Measurements from ENCODE around the gene GNG7.
"Not testable (repeated sequence)": the region's sequence is repeated elsewhere in the genome, so short reads cannot be mapped to it uniquely, and the experiment has no call there.

GNG7 gene

GRCh38 chr19:2685204-2685704 is 17.2 kb downstream of the GNG7 start:
- ChIA-PET POLR2A (no interaction called here), CTCF (no interaction called here)
- DNase-seq (ENCODE audit: extremely low spot score): no peak
- TF ChIP-seq SUZ12 (IDR thresholded peaks at IDR 0.05) (no peak), HDGF (IDR thresholded peaks at IDR 0.05; ENCODE audit: borderline replicate concordance) (no peak), TARDBP (IDR thresholded peaks at IDR 0.05) (no peak), NFRKB (IDR thresholded peaks at IDR 0.05) (no peak)

- no peak for DNase-seq (ENCODE audit: extremely low spot score)
- POLR2A ChIA-PET: no interaction called here
- TF ChIP-seq ELF4 (IDR thresholded peaks at IDR 0.05): no peak
- no peak for TF ChIP-seq TARDBP (IDR thresholded peaks at IDR 0.05)
- TF ChIP-seq CTBP1 (IDR thresholded peaks at IDR 0.05; ENCODE audit: borderline replicate concordance): no peak
- TF ChIP-seq ARNT (IDR thresholded peaks at IDR 0.05): no peak
- no peak for TF ChIP-seq FOXM1 (IDR thresholded peaks at IDR 0.05; ENCODE audit: borderline replicate concordance)
- CTCF ChIA-PET: no interaction called here
Measured at GRCh38 chr19:2683430-2684003, 19.0 kb downstream of the GNG7 start.

- TF ChIP-seq BHLHE40 (IDR thresholded peaks at IDR 0.05; ENCODE audit: borderline replicate concordance): no peak
- TF ChIP-seq LEF1 (IDR thresholded peaks at IDR 0.05; ENCODE audit: borderline replicate concordance): no peak
- TF ChIP-seq ARNT (IDR thresholded peaks at IDR 0.05): no peak
- TF ChIP-seq ZNF384 (IDR thresholded peaks at IDR 0.05): no peak
- no peak for TF ChIP-seq PKNOX1 (IDR thresholded peaks at IDR 0.05)
- no peak for TF ChIP-seq HDGF (IDR thresholded peaks at IDR 0.05; ENCODE audit: borderline replicate concordance)
- TF ChIP-seq TARDBP (IDR thresholded peaks at IDR 0.05): no peak
- no peak for TF ChIP-seq CTBP1 (IDR thresholded peaks at IDR 0.05; ENCODE audit: borderline replicate concordance)
- TF ChIP-seq NFRKB (IDR thresholded peaks at IDR 0.05): no peak
- TF ChIP-seq FOXK2 (IDR thresholded peaks at IDR 0.05): no peak
- TF ChIP-seq ELF4 (IDR thresholded peaks at IDR 0.05): no peak
- no peak for TF ChIP-seq L3MBTL2 (conservative IDR thresholded peaks at IDR 0.05)
- TF ChIP-seq FOXM1 (IDR thresholded peaks at IDR 0.05; ENCODE audit: borderline replicate concordance): no peak
- ChIA-PET CTCF (no interaction called here), POLR2A (no interaction called here)
- DNase-seq (ENCODE audit: extremely low spot score): no peak
Measured at GRCh38 chr19:2680808-2681207, 21.7 kb downstream of the GNG7 start.

- CTCF ChIA-PET: no interaction called here
- TF ChIP-seq SP1 (IDR thresholded peaks at IDR 0.05) (no peak), FOXM1 (IDR thresholded peaks at IDR 0.05; ENCODE audit: borderline replicate concordance) (no peak), LEF1 (IDR thresholded peaks at IDR 0.05; ENCODE audit: borderline replicate concordance) (no peak), FOXK2 (IDR thresholded peaks at IDR 0.05) (no peak)
- DNase-seq (ENCODE audit: extremely low spot score): no peak
- POLR2A ChIA-PET: no interaction called here
Measured at GRCh38 chr19:2679439-2679838, 23.1 kb downstream of the GNG7 start.

- CTCF ChIA-PET: interaction anchor here (0.6 kb wide), 1 partner anchor 106 kb away, joined by 3 read pairs; the partner anchor contains the start of gene THOP1
- POLR2A ChIA-PET: not testable (repeated sequence)
Measured at GRCh38 chr19:2678948-2679347, 23.5 kb downstream of the GNG7 start.

GRCh38 chr19:2678044-2678671 is 24.3 kb downstream of the GNG7 start:
- ChIA-PET CTCF (interaction anchor here (0.6 kb wide), 1 partner anchor 107 kb away, joined by 3 read pairs; the partner anchor contains the start of gene THOP1), POLR2A (no interaction called here)
- DNase-seq (ENCODE audit: extremely low spot score): no peak
- TF ChIP-seq SUZ12 (IDR thresholded peaks at IDR 0.05): no peak
- TF ChIP-seq PKNOX1 (IDR thresholded peaks at IDR 0.05): no peak
- TF ChIP-seq TARDBP (IDR thresholded peaks at IDR 0.05): no peak
- no peak for TF ChIP-seq CTBP1 (IDR thresholded peaks at IDR 0.05; ENCODE audit: borderline replicate concordance)
- TF ChIP-seq ELF4 (IDR thresholded peaks at IDR 0.05): no peak
- TF ChIP-seq HDGF (IDR thresholded peaks at IDR 0.05; ENCODE audit: borderline replicate concordance): no peak
- no peak for TF ChIP-seq LEF1 (IDR thresholded peaks at IDR 0.05; ENCODE audit: borderline replicate concordance)
- TF ChIP-seq FOXM1 (IDR thresholded peaks at IDR 0.05; ENCODE audit: borderline replicate concordance): no peak
- TF ChIP-seq SP1 (IDR thresholded peaks at IDR 0.05): no peak
- no peak for TF ChIP-seq FOXA1 (IDR thresholded peaks at IDR 0.05)
- TF ChIP-seq ZNF384 (IDR thresholded peaks at IDR 0.05): no peak
- no peak for TF ChIP-seq ARNT (IDR thresholded peaks at IDR 0.05)
- no peak for TF ChIP-seq BHLHE40 (IDR thresholded peaks at IDR 0.05; ENCODE audit: borderline replicate concordance)
- no peak for TF ChIP-seq FOXK2 (IDR thresholded peaks at IDR 0.05)

More at GRCh38 chr19:2678948-2679347, 23.5 kb downstream of the GNG7 start:
- DNase-seq (ENCODE audit: extremely low spot score): not testable (repeated sequence)

GRCh38 chr19:2676823-2677222 is 25.7 kb downstream of the GNG7 start:
- no peak for DNase-seq (ENCODE audit: extremely low spot score)
- TF ChIP-seq CTBP1 (IDR thresholded peaks at IDR 0.05; ENCODE audit: borderline replicate concordance): no peak
- no peak for TF ChIP-seq SP1 (IDR thresholded peaks at IDR 0.05)
- no peak for TF ChIP-seq ZNF384 (IDR thresholded peaks at IDR 0.05)
- TF ChIP-seq TARDBP (IDR thresholded peaks at IDR 0.05): no peak
- TF ChIP-seq PKNOX1 (IDR thresholded peaks at IDR 0.05): no peak
- TF ChIP-seq FOXM1 (IDR thresholded peaks at IDR 0.05; ENCODE audit: borderline replicate concordance): no peak
- TF ChIP-seq BHLHE40 (IDR thresholded peaks at IDR 0.05; ENCODE audit: borderline replicate concordance): no peak
- no peak for TF ChIP-seq HDGF (IDR thresholded peaks at IDR 0.05; ENCODE audit: borderline replicate concordance)
- no peak for TF ChIP-seq ELF4 (IDR thresholded peaks at IDR 0.05)
- TF ChIP-seq LEF1 (IDR thresholded peaks at IDR 0.05; ENCODE audit: borderline replicate concordance): no peak
- no peak for TF ChIP-seq ARNT (IDR thresholded peaks at IDR 0.05)
- TF ChIP-seq SUZ12 (IDR thresholded peaks at IDR 0.05): no peak
- TF ChIP-seq FOXA1 (IDR thresholded peaks at IDR 0.05): no peak
- no peak for TF ChIP-seq NFRKB (IDR thresholded peaks at IDR 0.05)
- TF ChIP-seq FOXK2 (IDR thresholded peaks at IDR 0.05): no peak
- TF ChIP-seq L3MBTL2 (conservative IDR thresholded peaks at IDR 0.05): no peak
- ChIA-PET CTCF (no interaction called here), POLR2A (no interaction called here)
